ENCODE results near the gene BRMS1L.
"Not testable (repeated sequence)": the region's sequence is repeated elsewhere in the genome, so short reads cannot be mapped to it uniquely, and the experiment has no call there.

GRCh38 chr14:35841704-35842103 is 15.6 kb downstream of the BRMS1L start:
- TF ChIP-seq CTCF (IDR thresholded peaks at IDR 0.05); YY1 (IDR thresholded peaks at IDR 0.05; ENCODE audit: low read depth); MAX (IDR thresholded peaks at IDR 0.05; ENCODE audit: low read depth): not testable (repeated sequence)

Measured in SK-N-SH (cell line).